HG03103 (cell line): ENCODE measurements around the gene CRADD.
"Not testable (repeated sequence)": the region's sequence is repeated elsewhere in the genome, so short reads cannot be mapped to it uniquely, and the experiment has no call there.

Experiments used
- ATAC-seq: cut with Tn5 transposase; IDR thresholded peaks from one replicate; pipeline ENCODE4 v1.9.1; 2021; ENCODE audit warnings: low read depth; ENCODE audit not compliant: unreplicated experiment

Gene CRADD

GRCh38 chr12:93705237-93705636 lies 28.1 kb downstream of the CRADD start:
- ATAC-seq: no peak

- ATAC-seq: no peak
Observed at GRCh38 chr12:93706387-93706786, 29.2 kb downstream of the CRADD start.

- ATAC-seq: no peak
Observed at GRCh38 chr12:93706824-93707223, 29.6 kb downstream of the CRADD start.

GRCh38 chr12:93707836-93708235 lies 30.7 kb downstream of the CRADD start:
- no peak for ATAC-seq

- ATAC-seq: no peak
Observed at GRCh38 chr12:93708952-93709351, 31.8 kb downstream of the CRADD start.

GRCh38 chr12:93709386-93709785 lies 32.2 kb downstream of the CRADD start:
- ATAC-seq: no peak

GRCh38 chr12:93710574-93710926 lies 33.4 kb downstream of the CRADD start:
- no peak for ATAC-seq

GRCh38 chr12:93711502-93711901 lies 34.3 kb downstream of the CRADD start:
- ATAC-seq: not testable (repeated sequence)

- ATAC-seq: no peak
Observed at GRCh38 chr12:93712200-93712599, 35.0 kb downstream of the CRADD start.

- no peak for ATAC-seq
Observed at GRCh38 chr12:93713060-93713459, 35.9 kb downstream of the CRADD start.

GRCh38 chr12:93713800-93714199 lies 36.6 kb downstream of the CRADD start:
- ATAC-seq: no peak

- ATAC-seq: no peak
Observed at GRCh38 chr12:93714382-93714781, 37.2 kb downstream of the CRADD start.

- ATAC-seq: no peak
Observed at GRCh38 chr12:93719710-93720109, 42.5 kb downstream of the CRADD start.

- ATAC-seq: no peak
Observed at GRCh38 chr12:93720559-93720958, 43.4 kb downstream of the CRADD start.

- ATAC-seq: no peak
Observed at GRCh38 chr12:93722179-93722578, 45.0 kb downstream of the CRADD start.

GRCh38 chr12:93722835-93723567 lies 45.8 kb downstream of the CRADD start:
- ATAC-seq: no peak

- ATAC-seq: no peak
Observed at GRCh38 chr12:93723568-93723930, 46.4 kb downstream of the CRADD start.

GRCh38 chr12:93725531-93725930 lies 48.4 kb downstream of the CRADD start:
- no peak for ATAC-seq

- no peak for ATAC-seq
Observed at GRCh38 chr12:93727195-93727811, 50.1 kb downstream of the CRADD start.

GRCh38 chr12:93727911-93728310 lies 50.7 kb downstream of the CRADD start:
- no peak for ATAC-seq

GRCh38 chr12:93729934-93730333 lies 52.8 kb downstream of the CRADD start:
- ATAC-seq: no peak

- no peak for ATAC-seq
Observed at GRCh38 chr12:93733358-93733757, 56.2 kb downstream of the CRADD start.
